CD14-positive monocyte (primary cell): Measurements from ENCODE around the gene RBM44. TPM values are rescaled to one million over a fixed set of nuclear protein-coding genes. Genes with fewer than 3 reads are reported as not detected.
A peak's percentile ranks its signal among the peaks of the same experiment; 100 is the strongest.
"Not testable (repeated sequence)": the region's sequence is repeated elsewhere in the genome, so short reads cannot be mapped to it uniquely, and the experiment has no call there.

Experiments
- DNase-seq, 3 donors: peaks; one replicate each; pipeline ENCODE4 v3.0.0-alpha.2; 2011 to 2022
- H2AFZ ChIP-seq: 2 replicates; pipeline ENCODE4 v1.6.0; 2012; ENCODE audit warnings: mild to moderate bottlenecking, low read depth, low read length, inconsistent platforms; ENCODE audit not compliant: insufficient read depth, poor library complexity, severe bottlenecking
- H3K27ac ChIP-seq, 2 donors: 1 replicate in 1 of 2; 2 replicates in 1 of 2; pipeline ENCODE4 v1.5.1; 2012 to 2013; ENCODE audit warnings: low read length in 2 of 2, control low read depth in 1 of 2, inconsistent platforms in 1 of 2, low read depth in 1 of 2, mild to moderate bottlenecking in 1 of 2
- H3K27me3 ChIP-seq, 2 donors: one replicate each; pipeline versions ENCODE4 v1.6.0 to v1.6.1; 2011 to 2013; ENCODE audit warnings: low read length in 2 of 2; ENCODE audit not compliant: control insufficient read depth in 2 of 2, insufficient read depth in 2 of 2
- H3K36me3 ChIP-seq, 2 donors: replicated peaks in 1 of 2; 1 replicate in 1 of 2; 2 replicates in 1 of 2; pipeline versions ENCODE4 v1.5.1 to v1.6.1; 2012 to 2013; ENCODE audit warnings: low read length in 2 of 2, control low read depth in 1 of 2, inconsistent platforms in 1 of 2, mild to moderate bottlenecking in 1 of 2; ENCODE audit not compliant: insufficient read depth in 2 of 2, control insufficient read depth in 1 of 2
- H3K4me1 ChIP-seq, 2 donors: 1 replicate in 1 of 2; 2 replicates in 1 of 2; pipeline versions ENCODE4 v1.5.1 to v1.6.1; 2012 to 2013; ENCODE audit warnings: low read length in 2 of 2, control low read depth in 1 of 2, inconsistent platforms in 1 of 2, mild to moderate bottlenecking in 1 of 2, moderate library complexity in 1 of 2; ENCODE audit not compliant: insufficient read depth in 2 of 2, control insufficient read depth in 1 of 2
- H3K4me2 ChIP-seq: replicated peaks from 2 replicates; pipeline ENCODE3; 2012; ENCODE audit warnings: low read length, moderate library complexity, mild to moderate bottlenecking; ENCODE audit not compliant: poor library complexity, severe bottlenecking; ENCODE audit errors: extremely low read depth
- H3K4me3 ChIP-seq, 3 experiments: fragments of 200-600 bp in 1 of 3; sonication (generic) in 1 of 3; replicated peaks in 1 of 3; 1 replicate in 2 of 3; 2 replicates in 1 of 3; pipeline ENCODE4 v1.5.1; 2011 to 2013; ENCODE audit warnings: low read length in 3 of 3, mild to moderate bottlenecking in 3 of 3, control low read depth in 2 of 3, low read depth in 2 of 3, inconsistent platforms in 1 of 3, moderate library complexity in 1 of 3
- H3K79me2 ChIP-seq: 2 replicates; pipeline ENCODE4 v1.6.0; 2012; ENCODE audit warnings: mild to moderate bottlenecking, control low read depth, inconsistent platforms, low read length, moderate library complexity; ENCODE audit not compliant: insufficient read depth
- H3K9ac ChIP-seq: 2 replicates; pipeline ENCODE4 v1.6.0; 2017; ENCODE audit warnings: low read length, mild to moderate bottlenecking; ENCODE audit not compliant: insufficient read depth, poor library complexity, severe bottlenecking
- H3K9me3 ChIP-seq, 2 donors: replicated peaks in 1 of 2; 1 replicate in 1 of 2; 2 replicates in 1 of 2; pipeline versions ENCODE4 v1.5.1 to v1.6.1; 2012 to 2013; ENCODE audit warnings: low read length in 2 of 2, control low read depth in 1 of 2; ENCODE audit not compliant: control insufficient read depth in 1 of 2, insufficient read depth in 1 of 2
- H4K20me1 ChIP-seq: 2 replicates; pipeline ENCODE4 v1.6.0; 2012; ENCODE audit warnings: mild to moderate bottlenecking, low read length, control low read depth, moderate library complexity; ENCODE audit not compliant: insufficient read depth
- H3K27ac Mint-ChIP-seq, 7 donors: one replicate each; pipeline ENCODE4 v1.8.0; 2020; ENCODE audit warnings: mild to moderate bottlenecking in 7 of 7, mixed read lengths in 7 of 7, moderate library complexity in 6 of 7, inconsistent platforms in 2 of 7
- H3K27me3 Mint-ChIP-seq, 3 donors: one replicate each; pipeline ENCODE4 v1.8.0; 2021 to 2022; ENCODE audit warnings: low read depth in 3 of 3, mild to moderate bottlenecking in 3 of 3, mixed read lengths in 3 of 3, moderate library complexity in 3 of 3, inconsistent platforms in 1 of 3
- H3K36me3 Mint-ChIP-seq, 2 donors: one replicate each; pipeline ENCODE4 v1.8.0; 2020; ENCODE audit warnings: mixed read lengths in 2 of 2, inconsistent platforms in 1 of 2, mild to moderate bottlenecking in 1 of 2
- H3K4me1 Mint-ChIP-seq: one replicate; pipeline ENCODE4 v1.8.0; 2020; ENCODE audit warnings: mild to moderate bottlenecking, mixed read lengths
- H3K4me3 Mint-ChIP-seq, 2 donors: one replicate each; pipeline ENCODE4 v1.8.0; 2020; ENCODE audit warnings: mild to moderate bottlenecking in 2 of 2, mixed read lengths in 2 of 2, moderate library complexity in 1 of 2
- H3K9me3 Mint-ChIP-seq, 7 donors: one replicate each; pipeline ENCODE4 v1.8.0; 2020 to 2022; ENCODE audit warnings: mixed read lengths in 7 of 7, mild to moderate bottlenecking in 6 of 7, moderate library complexity in 6 of 7, inconsistent platforms in 2 of 7
- WGBS: methylation state at CpG from one replicate; pipeline ENCODE4 v1.1.5; 2013; ENCODE audit warnings: missing lambda C conversion rate; ENCODE audit not compliant: insufficient coverage; 5-methylcytosine and 5-hydroxymethylcytosine counted together
- intact Hi-C, 2 donors: fragments of 100-400 bp; cut with micrococcal nuclease; formaldehyde crosslinking; loops; one replicate each; pipeline versions ENCODE4 v1.15.0 to v1.15.1; 2023
- polyA plus RNA-seq, 3 donors: library from polyadenylated mRNA; depleted of rRNA in 1 of 3; unstranded in 2 of 3; stranded (reverse) in 1 of 3; fragments of 300-500 nt in 2 of 3; fragments of >200 nt in 1 of 3; fragmentation: Illumina TruSeq in 2 of 3; gene quantifications; 1 replicate in 2 of 3; 2 replicates in 1 of 3; pipeline ENCODE4 v1.2.3, GENCODE V29; 2012 to 2021
- TF ChIP-seq, protein P1 (sequence below): fragments of 200-600 bp; IDR thresholded peaks from one replicate; pipeline ENCODE4 v1.8.0; 2022; ENCODE audit warnings: antibody characterized with exemption, mild to moderate bottlenecking

Gene RBM44
- polyA plus RNA-seq, 3 donors: 0.07 to 1.5 TPM; not detected in 1

DNA sequence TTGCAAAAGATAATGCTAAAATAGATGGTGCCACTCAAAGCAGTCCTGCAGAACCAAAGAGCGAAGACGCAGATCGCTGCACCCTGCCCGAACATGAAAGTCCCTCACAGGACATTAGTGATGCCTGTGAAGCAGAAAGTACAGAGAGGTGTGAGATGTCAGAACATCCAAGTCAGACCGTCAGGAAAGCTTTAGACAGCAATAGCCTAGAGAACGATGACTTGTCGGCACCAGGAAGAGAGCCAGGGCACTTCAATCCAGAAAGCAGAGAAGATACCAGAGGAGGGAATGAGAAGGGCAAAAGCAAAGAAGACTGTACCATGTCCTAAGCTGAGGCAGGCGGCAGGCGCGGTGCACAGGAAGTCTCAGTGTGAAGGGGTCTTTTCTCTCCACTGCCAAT lies 34.8 kb upstream of the RBM44 start:
- 96% methylated on average over 5 of the region's 10 CpGs for WGBS
- no peak for DNase-seq
- peaks cover 95% of the 10 kb centered on the region for H4K20me1 ChIP-seq
- H3K36me3 Mint-ChIP-seq: peaks cover 77 to 90% of the 10 kb centered on the region in 2 donors
- H3K27me3 ChIP-seq: no peaks in the 10 kb centered on the region
- H3K9ac ChIP-seq: no peak overlapping the region
- no peaks in the 10 kb centered on the region for H3K9me3 ChIP-seq
- intact Hi-C loops: no loop called here
- no peaks in the 10 kb centered on the region for H3K27me3 Mint-ChIP-seq
- H3K27ac ChIP-seq: no peak overlapping the region
- H3K4me3 Mint-ChIP-seq: no peak overlapping the region
- H3K4me1 ChIP-seq: no peaks in the 10 kb centered on the region
- H3K4me2 ChIP-seq: no peak overlapping the region
- H3K9me3 Mint-ChIP-seq: no peaks in the 10 kb centered on the region
- no peaks in the 10 kb centered on the region for H3K4me1 Mint-ChIP-seq
- H3K4me3 ChIP-seq: no peak overlapping the region
- H3K27ac Mint-ChIP-seq: peak overlapping the region in 1 of 7 donors; percentile 45
- H2AFZ ChIP-seq: no peak overlapping the region
- peaks cover 69 to 98% of the 10 kb centered on the region in 2 donors for H3K36me3 ChIP-seq
- TF ChIP-seq, protein P1, sequence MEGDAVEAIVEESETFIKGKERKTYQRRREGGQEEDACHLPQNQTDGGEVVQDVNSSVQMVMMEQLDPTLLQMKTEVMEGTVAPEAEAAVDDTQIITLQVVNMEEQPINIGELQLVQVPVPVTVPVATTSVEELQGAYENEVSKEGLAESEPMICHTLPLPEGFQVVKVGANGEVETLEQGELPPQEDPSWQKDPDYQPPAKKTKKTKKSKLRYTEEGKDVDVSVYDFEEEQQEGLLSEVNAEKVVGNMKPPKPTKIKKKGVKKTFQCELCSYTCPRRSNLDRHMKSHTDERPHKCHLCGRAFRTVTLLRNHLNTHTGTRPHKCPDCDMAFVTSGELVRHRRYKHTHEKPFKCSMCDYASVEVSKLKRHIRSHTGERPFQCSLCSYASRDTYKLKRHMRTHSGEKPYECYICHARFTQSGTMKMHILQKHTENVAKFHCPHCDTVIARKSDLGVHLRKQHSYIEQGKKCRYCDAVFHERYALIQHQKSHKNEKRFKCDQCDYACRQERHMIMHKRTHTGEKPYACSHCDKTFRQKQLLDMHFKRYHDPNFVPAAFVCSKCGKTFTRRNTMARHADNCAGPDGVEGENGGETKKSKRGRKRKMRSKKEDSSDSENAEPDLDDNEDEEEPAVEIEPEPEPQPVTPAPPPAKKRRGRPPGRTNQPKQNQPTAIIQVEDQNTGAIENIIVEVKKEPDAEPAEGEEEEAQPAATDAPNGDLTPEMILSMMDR: no peak
- peaks cover 5% of the 10 kb centered on the region for H3K79me2 ChIP-seq

DNA sequence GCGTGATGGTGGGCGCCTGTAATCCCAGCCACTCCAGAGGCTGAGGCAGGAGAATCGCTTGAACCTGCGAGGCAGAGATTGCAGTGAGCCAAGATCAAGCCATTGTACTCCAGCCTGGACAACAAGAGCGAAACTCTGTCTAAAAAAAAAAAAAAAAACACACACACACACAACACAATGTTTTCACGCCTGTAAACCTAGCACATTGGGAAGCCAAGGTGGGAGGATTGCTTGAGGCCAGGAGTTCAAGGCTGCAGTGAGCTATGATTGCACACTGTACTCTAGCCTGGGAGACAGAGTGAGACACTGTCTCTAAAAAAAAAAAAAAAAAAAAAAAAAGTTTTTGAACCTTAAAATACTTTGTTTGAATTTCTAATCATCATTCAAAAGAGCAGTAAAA lies 33.5 kb upstream of the RBM44 start:
- H3K9me3 ChIP-seq, H3K4me1 Mint-ChIP-seq, H3K27ac Mint-ChIP-seq, H3K27me3 ChIP-seq, H3K79me2 ChIP-seq, H3K4me3 Mint-ChIP-seq, H3K4me1 ChIP-seq, H3K27me3 Mint-ChIP-seq, H3K4me2 ChIP-seq, H3K9ac ChIP-seq, intact Hi-C loops, H3K4me3 ChIP-seq, DNase-seq, H3K9me3 Mint-ChIP-seq, H2AFZ ChIP-seq, H3K27ac ChIP-seq: not testable (repeated sequence)
- H3K36me3 Mint-ChIP-seq: peaks cover 77 to 90% of the 10 kb centered on the region in 2 donors
- peaks cover 69 to 98% of the 10 kb centered on the region in 2 donors for H3K36me3 ChIP-seq
- no CpG with 5 or more reads among the region's 6 CpGs for WGBS
- H4K20me1 ChIP-seq: peaks cover 94% of the 10 kb centered on the region
